DOHH2 (cell line): Measurements from ENCODE around the gene MARS1.

ENCODE experiments used
- EZH2phosphoT487 ChIP-seq: fragments of 200-600 bp; sonication (generic); IDR thresholded peaks from 2 replicates; pipeline ENCODE4 v1.6.1; 2017; ENCODE audit warnings: borderline replicate concordance, mild to moderate bottlenecking, antibody characterized with exemption, low read length, moderate library complexity, mixed read lengths
- TF ChIP-seq, protein P1 (sequence below): fragments of 200-600 bp; sonication (generic); IDR thresholded peaks from one replicate; pipeline ENCODE4 v1.5.1; 2014; ENCODE audit warnings: antibody characterized with exemption, mild to moderate bottlenecking, low read depth, low read length; ENCODE audit not compliant: poor library complexity, severe bottlenecking

DNA sequence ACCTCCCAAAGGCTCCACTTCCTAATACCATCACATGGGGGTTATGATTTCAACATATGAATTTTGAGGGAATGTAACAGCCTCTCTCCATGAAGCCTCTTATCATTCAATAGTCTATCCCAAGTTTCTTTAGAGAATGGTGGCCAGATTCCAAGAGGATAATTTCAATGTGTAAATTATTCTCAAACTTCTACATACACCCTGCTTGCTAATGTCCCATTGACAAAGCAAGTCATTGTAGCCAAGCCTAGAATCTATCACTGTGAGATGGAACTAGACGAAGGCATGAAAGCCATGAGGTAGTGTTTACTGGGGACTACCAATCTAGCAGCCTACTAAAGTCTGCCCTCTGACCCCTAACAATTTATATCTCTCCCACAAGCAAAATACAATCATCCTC, 49.5 kb upstream of the MARS1 start:
- TF ChIP-seq EZH2phosphoT487 = no peak
- TF ChIP-seq, protein P1, sequence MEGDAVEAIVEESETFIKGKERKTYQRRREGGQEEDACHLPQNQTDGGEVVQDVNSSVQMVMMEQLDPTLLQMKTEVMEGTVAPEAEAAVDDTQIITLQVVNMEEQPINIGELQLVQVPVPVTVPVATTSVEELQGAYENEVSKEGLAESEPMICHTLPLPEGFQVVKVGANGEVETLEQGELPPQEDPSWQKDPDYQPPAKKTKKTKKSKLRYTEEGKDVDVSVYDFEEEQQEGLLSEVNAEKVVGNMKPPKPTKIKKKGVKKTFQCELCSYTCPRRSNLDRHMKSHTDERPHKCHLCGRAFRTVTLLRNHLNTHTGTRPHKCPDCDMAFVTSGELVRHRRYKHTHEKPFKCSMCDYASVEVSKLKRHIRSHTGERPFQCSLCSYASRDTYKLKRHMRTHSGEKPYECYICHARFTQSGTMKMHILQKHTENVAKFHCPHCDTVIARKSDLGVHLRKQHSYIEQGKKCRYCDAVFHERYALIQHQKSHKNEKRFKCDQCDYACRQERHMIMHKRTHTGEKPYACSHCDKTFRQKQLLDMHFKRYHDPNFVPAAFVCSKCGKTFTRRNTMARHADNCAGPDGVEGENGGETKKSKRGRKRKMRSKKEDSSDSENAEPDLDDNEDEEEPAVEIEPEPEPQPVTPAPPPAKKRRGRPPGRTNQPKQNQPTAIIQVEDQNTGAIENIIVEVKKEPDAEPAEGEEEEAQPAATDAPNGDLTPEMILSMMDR = no peak
